ENCODE measurements around the gene PIH1D1. TPM values are rescaled to one million over a fixed set of nuclear protein-coding genes. Genes with fewer than 3 reads are reported as not detected.

The PIH1D1 gene
- total RNA-seq, 1 donor from 2014 or later, result 133 TPM

GRCh38 chr19:49417088-49417487, 34.5 kb downstream of the PIH1D1 start:
- H3K27ac ChIP-seq, result no peak overlapping the region
- no peak overlapping the region for H3K27ac Mint-ChIP-seq
- H3K27me3 Mint-ChIP-seq (ENCODE audit: insufficient read depth, low read depth), result peaks cover 59% of the 10 kb centered on the region
- TF ChIP-seq EZH2phosphoT487 (IDR thresholded peaks at IDR 0.05), result no peak
- TF ChIP-seq CTCF (IDR thresholded peaks at IDR 0.05), result peak; percentile 25
- H3K9me3 ChIP-seq (ENCODE audit: low read depth), result no peaks in the 10 kb centered on the region
- peaks cover 37% of the 10 kb centered on the region for H3K4me1 ChIP-seq
- H3K36me3 ChIP-seq, result no peaks in the 10 kb centered on the region
- H3F3A ChIP-seq (ENCODE audit: low read depth), result peaks cover 19% of the 10 kb centered on the region
- H3K4me3 Mint-ChIP-seq, result peak overlapping the region; percentile 27
- no peaks in the 10 kb centered on the region for H3K36me3 Mint-ChIP-seq
- H3K27me3 ChIP-seq, result peaks cover 36% of the 10 kb centered on the region
- H4K20me1 ChIP-seq (ENCODE audit: low read depth), result peaks cover 7% of the 10 kb centered on the region
- no peaks in the 10 kb centered on the region for H3K79me2 ChIP-seq (ENCODE audit: low read depth)
- no peak overlapping the region for H2AFZ ChIP-seq (replicated peaks)
- H3K4me1 Mint-ChIP-seq, result peaks cover 37% of the 10 kb centered on the region
- no peak overlapping the region for H3K4me3 ChIP-seq
- no peak overlapping the region for H3K9ac ChIP-seq
- H3K9me3 Mint-ChIP-seq, result peaks cover 2% of the 10 kb centered on the region
- peak; percentile 37 for DNase-seq (ENCODE audit: low spot score)
- H3K4me2 ChIP-seq, result peak overlapping the region; percentile 12

- peaks cover 48% of the 10 kb centered on the region for H3K27me3 Mint-ChIP-seq (ENCODE audit: insufficient read depth, low read depth)
- Histone ChIP-seq H3K4me3 (no peak overlapping the region), H3F3A (ENCODE audit: low read depth) (peaks cover 15% of the 10 kb centered on the region), H3K27me3 (peaks cover 23% of the 10 kb centered on the region), H3K36me3 (no peaks in the 10 kb centered on the region), H3K79me2 (ENCODE audit: low read depth) (no peaks in the 10 kb centered on the region), H3K4me2 (no peak overlapping the region), H2AFZ (replicated peaks) (no peak overlapping the region), H3K4me1 (peaks cover 44% of the 10 kb centered on the region), H3K27ac (no peak overlapping the region), H3K9ac (no peak overlapping the region), H3K9me3 (ENCODE audit: low read depth) (no peaks in the 10 kb centered on the region), H4K20me1 (ENCODE audit: low read depth) (no peaks in the 10 kb centered on the region)
- no peaks in the 10 kb centered on the region for H3K36me3 Mint-ChIP-seq
- H3K9me3 Mint-ChIP-seq, result peaks cover 2% of the 10 kb centered on the region
- no peak for TF ChIP-seq CTCF (IDR thresholded peaks at IDR 0.05)
- peak overlapping the region; percentile 50 for H3K4me3 Mint-ChIP-seq
- H3K27ac Mint-ChIP-seq, result peak overlapping the region; percentile 15
- peaks cover 26% of the 10 kb centered on the region for H3K4me1 Mint-ChIP-seq
- no peak for DNase-seq (ENCODE audit: low spot score)
Observed at GRCh38 chr19:49415810-49416200, 35.8 kb downstream of the PIH1D1 start.

- peaks cover 9% of the 10 kb centered on the region for H3F3A ChIP-seq (ENCODE audit: low read depth)
- no peak overlapping the region for H2AFZ ChIP-seq (replicated peaks)
- H3K9me3 Mint-ChIP-seq, result peaks cover 2% of the 10 kb centered on the region
- H3K27me3 ChIP-seq, result peaks cover 18% of the 10 kb centered on the region
- H3K4me3 ChIP-seq, result no peak overlapping the region
- H3K27ac ChIP-seq, result no peak overlapping the region
- H3K4me2 ChIP-seq, result no peak overlapping the region
- H3K9me3 ChIP-seq (ENCODE audit: low read depth), result no peaks in the 10 kb centered on the region
- no peak for DNase-seq (ENCODE audit: low spot score)
- peak overlapping the region; percentile 15 for H3K27ac Mint-ChIP-seq
- no peak for TF ChIP-seq CTCF (IDR thresholded peaks at IDR 0.05)
- TF ChIP-seq EZH2 (IDR thresholded peaks at IDR 0.05), result no peak
- TF ChIP-seq EZH2phosphoT487 (IDR thresholded peaks at IDR 0.05), result no peak
- peaks cover 22% of the 10 kb centered on the region for H3K4me1 Mint-ChIP-seq
- no peaks in the 10 kb centered on the region for H3K36me3 Mint-ChIP-seq
- peak overlapping the region; percentile 50 for H3K4me3 Mint-ChIP-seq
- peaks cover 42% of the 10 kb centered on the region for H3K27me3 Mint-ChIP-seq (ENCODE audit: insufficient read depth, low read depth)
- no peak overlapping the region for H3K9ac ChIP-seq
- H3K36me3 ChIP-seq, result no peaks in the 10 kb centered on the region
- H3K79me2 ChIP-seq (ENCODE audit: low read depth), result no peaks in the 10 kb centered on the region
- peaks cover 40% of the 10 kb centered on the region for H3K4me1 ChIP-seq
- no peaks in the 10 kb centered on the region for H4K20me1 ChIP-seq (ENCODE audit: low read depth)
Observed at GRCh38 chr19:49415102-49415809, 36.4 kb downstream of the PIH1D1 start.
